ENCODE data around the gene ECHDC3.

Gene ECHDC3

DNA sequence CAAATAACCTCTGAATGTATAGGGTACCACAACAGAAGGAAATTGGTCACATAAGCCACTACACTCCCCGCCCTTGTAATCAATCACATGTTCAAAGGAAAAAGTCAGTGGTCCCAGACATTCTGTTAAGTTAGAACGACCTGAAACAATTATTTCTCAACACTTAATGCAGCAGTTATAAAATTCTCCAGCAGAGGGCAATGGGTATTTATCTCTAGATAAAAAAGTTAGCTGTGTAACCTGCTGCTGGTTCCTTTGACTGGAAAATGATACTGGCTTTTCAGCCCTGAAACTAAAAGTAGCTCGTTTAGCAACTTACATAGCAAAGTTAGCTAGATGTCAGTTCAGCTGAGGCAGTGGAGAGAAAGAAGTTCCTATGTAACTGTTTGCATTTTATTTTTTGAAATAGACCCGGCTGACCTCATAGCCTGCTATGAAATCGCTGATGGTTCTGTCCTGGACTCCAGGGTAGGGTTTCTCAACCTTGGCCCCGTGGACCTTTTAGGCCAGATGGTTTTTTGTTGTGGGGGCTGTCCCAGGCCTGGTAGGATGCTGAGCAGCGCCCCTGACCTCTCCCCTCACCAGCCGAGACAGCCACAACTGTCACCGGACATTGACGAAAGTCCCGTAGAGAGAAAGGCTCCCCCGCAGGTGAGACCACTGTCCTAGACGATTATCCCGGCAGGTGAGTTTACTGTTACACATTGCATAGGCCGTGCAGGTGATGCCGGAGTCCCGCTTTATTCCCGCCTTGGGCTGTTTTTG, 40.8 kb downstream of the ECHDC3 start:
- peak overlapping the region; percentile 12 for H2BK5ac ChIP-seq (ENCODE audit: low read depth, low read length, poor library complexity, severe bottlenecking)
- H3K36me3 ChIP-seq (ENCODE audit: control insufficient read depth in 1 of 2, insufficient read depth in 2 of 2, low read depth in 1 of 2, low read length in 2 of 2) = no peaks in the 10 kb centered on the region
- no peak overlapping the region for H3K4ac ChIP-seq (ENCODE audit: low read depth in 1 of 2, low read length in 2 of 2)
- no peaks in the 10 kb centered on the region for H3K4me1 ChIP-seq (ENCODE audit: control insufficient read depth, insufficient read depth, low read depth, low read length)
- DNase-seq = peak; percentile 73
- H3K4me2 ChIP-seq (ENCODE audit: low read length, poor library complexity, severe bottlenecking) = no peak overlapping the region
- no peak overlapping the region for H4K8ac ChIP-seq (ENCODE audit: low read length)
- no peak overlapping the region for H3K23ac ChIP-seq (ENCODE audit: low read length in 2 of 2)
- no peak overlapping the region for H3K18ac ChIP-seq (ENCODE audit: low read depth in 1 of 2, low read length in 2 of 2)
- H3K14ac ChIP-seq (ENCODE audit: low read length in 2 of 2) = no peak overlapping the region
- H4K91ac ChIP-seq (ENCODE audit: low read length) = no peak overlapping the region
- H2BK120ac ChIP-seq (ENCODE audit: low read depth, low read length) = no peak overlapping the region
- no peak overlapping the region for H3K4me3 ChIP-seq (ENCODE audit: insufficient read depth in 1 of 2, low read depth in 1 of 2, low read length in 2 of 2)
- H2AK5ac ChIP-seq (ENCODE audit: low read length, severe bottlenecking) = no peak overlapping the region
- no peak overlapping the region for H2BK15ac ChIP-seq (ENCODE audit: low read depth, poor library complexity, severe bottlenecking)
- no peak overlapping the region for H2AFZ ChIP-seq (ENCODE audit: low read depth, low read length)
- peaks cover 0 to 31% of the 10 kb centered on the region in 2 experiments for H3K27me3 ChIP-seq (ENCODE audit: control insufficient read depth in 1 of 2, insufficient read depth in 1 of 2, low read length in 2 of 2)
- H3K79me1 ChIP-seq (replicated peaks; ENCODE audit: low read length, poor library complexity, severe bottlenecking) = no peaks in the 10 kb centered on the region
- no peaks in the 10 kb centered on the region for H3K9me3 ChIP-seq (ENCODE audit: control insufficient read depth, low read length)
- no peak overlapping the region for H2BK12ac ChIP-seq (ENCODE audit: low read length in 2 of 2)
- 80% methylated on average over 17 of the region's 18 CpGs for WGBS
- H3K9ac ChIP-seq (ENCODE audit: low read length) = no peak overlapping the region
- no peak overlapping the region for H3K27ac ChIP-seq (ENCODE audit: low read length, poor library complexity, severe bottlenecking)

DNA sequence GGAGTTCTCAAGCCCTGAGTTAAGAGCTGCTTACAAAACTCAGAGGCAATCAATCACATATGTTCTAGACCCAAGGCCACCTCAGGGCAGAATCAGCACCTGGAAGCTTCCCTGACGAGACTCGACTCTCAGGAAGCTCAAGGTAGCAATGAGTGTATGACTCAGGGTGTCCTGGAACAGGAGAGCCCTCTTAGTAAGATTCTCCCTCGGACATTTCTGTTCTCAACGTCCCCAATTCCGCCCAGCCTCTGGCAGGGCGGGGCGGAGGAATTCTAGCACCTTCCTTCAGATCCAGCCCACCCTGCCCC, 41.3 kb downstream of the ECHDC3 start:
- H4K91ac ChIP-seq (ENCODE audit: low read length) = no peak overlapping the region
- no peak overlapping the region for H3K4me2 ChIP-seq (ENCODE audit: low read length, poor library complexity, severe bottlenecking)
- H3K18ac ChIP-seq (ENCODE audit: low read depth in 1 of 2, low read length in 2 of 2) = no peak overlapping the region
- H3K14ac ChIP-seq (ENCODE audit: low read length in 2 of 2) = no peak overlapping the region
- no peak overlapping the region for H2AK5ac ChIP-seq (ENCODE audit: low read length, severe bottlenecking)
- no peak overlapping the region for H3K23ac ChIP-seq (ENCODE audit: low read length in 2 of 2)
- H3K27me3 ChIP-seq (ENCODE audit: control insufficient read depth in 1 of 2, insufficient read depth in 1 of 2, low read length in 2 of 2) = peaks cover 0 to 37% of the 10 kb centered on the region in 2 experiments
- H2AFZ ChIP-seq (ENCODE audit: low read depth, low read length) = no peak overlapping the region
- 79% methylated on average over 7 of the region's 7 CpGs for WGBS
- no peaks in the 10 kb centered on the region for H3K9me3 ChIP-seq (ENCODE audit: control insufficient read depth, low read length)
- H2BK5ac ChIP-seq (ENCODE audit: low read depth, low read length, poor library complexity, severe bottlenecking) = peak overlapping the region; percentile 12
- H3K27ac ChIP-seq (ENCODE audit: low read length, poor library complexity, severe bottlenecking) = no peak overlapping the region
- no peak overlapping the region for H4K8ac ChIP-seq (ENCODE audit: low read length)
- no peak overlapping the region for H2BK15ac ChIP-seq (ENCODE audit: low read depth, poor library complexity, severe bottlenecking)
- H3K36me3 ChIP-seq (ENCODE audit: control insufficient read depth in 1 of 2, insufficient read depth in 2 of 2, low read depth in 1 of 2, low read length in 2 of 2) = no peaks in the 10 kb centered on the region
- no peaks in the 10 kb centered on the region for H3K4me1 ChIP-seq (ENCODE audit: control insufficient read depth, insufficient read depth, low read depth, low read length)
- H3K9ac ChIP-seq (ENCODE audit: low read length) = no peak overlapping the region
- H2BK120ac ChIP-seq (ENCODE audit: low read depth, low read length) = no peak overlapping the region
- H3K4ac ChIP-seq (ENCODE audit: low read depth in 1 of 2, low read length in 2 of 2) = no peak overlapping the region
- H3K4me3 ChIP-seq (ENCODE audit: insufficient read depth in 1 of 2, low read depth in 1 of 2, low read length in 2 of 2) = no peak overlapping the region
- no peak overlapping the region for H2BK12ac ChIP-seq (ENCODE audit: low read length in 2 of 2)
- H3K79me1 ChIP-seq (replicated peaks; ENCODE audit: low read length, poor library complexity, severe bottlenecking) = no peaks in the 10 kb centered on the region
- no peak for DNase-seq

DNA sequence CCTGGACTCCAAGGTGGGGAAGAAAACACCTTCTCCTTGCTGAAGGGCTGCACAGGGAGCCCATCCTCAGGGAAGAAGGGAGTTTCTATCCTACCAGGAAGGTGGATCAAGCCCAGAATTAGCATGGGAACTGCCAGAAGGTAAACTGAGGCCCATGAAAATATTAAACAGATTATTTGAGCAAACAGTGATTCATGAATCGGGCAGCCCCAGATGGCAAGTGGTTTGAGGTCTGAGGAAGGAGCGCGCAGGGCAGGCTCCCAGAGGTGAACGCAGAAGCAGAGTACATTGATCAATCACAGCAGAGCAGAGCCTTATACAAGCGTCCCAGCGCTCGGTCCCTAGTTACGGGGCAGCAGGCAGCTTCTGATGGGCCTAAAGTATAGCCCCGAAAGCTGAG, 45.2 kb downstream of the ECHDC3 start:
- Histone ChIP-seq H3K18ac (ENCODE audit: low read depth in 1 of 2, low read length in 2 of 2) (no peak overlapping the region), H3K4me3 (ENCODE audit: insufficient read depth in 1 of 2, low read depth in 1 of 2, low read length in 2 of 2) (no peak overlapping the region)
- 88% methylated on average over 9 of the region's 9 CpGs for WGBS

DNA sequence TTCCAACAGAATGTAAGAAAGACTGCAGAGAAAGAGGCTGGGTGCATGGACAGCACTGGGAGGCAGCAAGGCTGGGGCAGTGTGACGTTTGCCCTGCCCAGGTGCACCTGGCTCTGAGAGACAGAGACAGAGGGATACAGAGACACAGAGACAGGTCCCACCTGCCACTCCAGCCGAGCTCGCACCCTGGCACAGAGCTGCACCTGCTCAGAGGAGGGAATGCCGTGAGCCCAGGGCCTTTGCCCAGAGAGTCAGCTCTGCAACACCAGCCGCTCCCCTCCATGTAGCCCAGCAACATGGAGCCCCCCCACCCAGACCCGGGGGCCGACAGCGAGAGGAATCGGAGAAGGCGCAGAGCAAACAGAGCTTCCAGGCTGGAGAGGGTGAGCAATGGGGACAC, 45.7 kb downstream of the ECHDC3 start:
- Histone ChIP-seq H3K4ac (ENCODE audit: low read depth in 1 of 2, low read length in 2 of 2) (no peak overlapping the region), H3K23ac (ENCODE audit: low read length in 2 of 2) (no peak overlapping the region), H3K4me3 (ENCODE audit: insufficient read depth in 1 of 2, low read depth in 1 of 2, low read length in 2 of 2) (no peak overlapping the region), H4K8ac (ENCODE audit: low read length) (no peak overlapping the region), H3K4me1 (ENCODE audit: control insufficient read depth, insufficient read depth, low read depth, low read length) (no peaks in the 10 kb centered on the region), H3K18ac (ENCODE audit: low read depth in 1 of 2, low read length in 2 of 2) (no peak overlapping the region), H3K27me3 (ENCODE audit: control insufficient read depth in 1 of 2, insufficient read depth in 1 of 2, low read length in 2 of 2) (peaks cover 0 to 59% of the 10 kb centered on the region in 2 experiments), H2AK5ac (ENCODE audit: low read length, severe bottlenecking) (no peak overlapping the region), H3K14ac (ENCODE audit: low read length in 2 of 2) (no peak overlapping the region), H3K36me3 (ENCODE audit: control insufficient read depth in 1 of 2, insufficient read depth in 2 of 2, low read depth in 1 of 2, low read length in 2 of 2) (no peaks in the 10 kb centered on the region), H2BK120ac (ENCODE audit: low read depth, low read length) (no peak overlapping the region), H3K4me2 (ENCODE audit: low read length, poor library complexity, severe bottlenecking) (no peak overlapping the region), H2AFZ (ENCODE audit: low read depth, low read length) (no peak overlapping the region), H3K79me1 (replicated peaks; ENCODE audit: low read length, poor library complexity, severe bottlenecking) (no peaks in the 10 kb centered on the region), H4K91ac (ENCODE audit: low read length) (no peak overlapping the region), H3K27ac (ENCODE audit: low read length, poor library complexity, severe bottlenecking) (no peak overlapping the region), H3K9ac (ENCODE audit: low read length) (no peak overlapping the region), H2BK12ac (ENCODE audit: low read length in 2 of 2) (no peak overlapping the region), H3K9me3 (ENCODE audit: control insufficient read depth, low read length) (no peaks in the 10 kb centered on the region), H2BK15ac (ENCODE audit: low read depth, poor library complexity, severe bottlenecking) (no peak overlapping the region), H2BK5ac (ENCODE audit: low read depth, low read length, poor library complexity, severe bottlenecking) (no peak overlapping the region)
- 86% methylated on average over 9 of the region's 10 CpGs for WGBS
- no peak for DNase-seq

More for the DNA sequence above, 45.2 kb downstream of the ECHDC3 start:
- no peaks in the 10 kb centered on the region for H3K79me1 ChIP-seq (replicated peaks; ENCODE audit: low read length, poor library complexity, severe bottlenecking)
- no peaks in the 10 kb centered on the region for H3K4me1 ChIP-seq (ENCODE audit: control insufficient read depth, insufficient read depth, low read depth, low read length)
- no peak overlapping the region for H3K14ac ChIP-seq (ENCODE audit: low read length in 2 of 2)
- no peak for DNase-seq
- no peak overlapping the region for H3K4me2 ChIP-seq (ENCODE audit: low read length, poor library complexity, severe bottlenecking)
- no peak overlapping the region for H2AK5ac ChIP-seq (ENCODE audit: low read length, severe bottlenecking)
- H2AFZ ChIP-seq (ENCODE audit: low read depth, low read length) = no peak overlapping the region
- H3K9me3 ChIP-seq (ENCODE audit: control insufficient read depth, low read length) = no peaks in the 10 kb centered on the region
- H3K27me3 ChIP-seq (ENCODE audit: control insufficient read depth in 1 of 2, insufficient read depth in 1 of 2, low read length in 2 of 2) = peaks cover 0 to 59% of the 10 kb centered on the region in 2 experiments
- H3K4ac ChIP-seq (ENCODE audit: low read depth in 1 of 2, low read length in 2 of 2) = no peak overlapping the region
- H3K27ac ChIP-seq (ENCODE audit: low read length, poor library complexity, severe bottlenecking) = no peak overlapping the region
- no peak overlapping the region for H2BK5ac ChIP-seq (ENCODE audit: low read depth, low read length, poor library complexity, severe bottlenecking)
- no peaks in the 10 kb centered on the region for H3K36me3 ChIP-seq (ENCODE audit: control insufficient read depth in 1 of 2, insufficient read depth in 2 of 2, low read depth in 1 of 2, low read length in 2 of 2)
- H4K91ac ChIP-seq (ENCODE audit: low read length) = no peak overlapping the region
- no peak overlapping the region for H2BK120ac ChIP-seq (ENCODE audit: low read depth, low read length)
- H2BK15ac ChIP-seq (ENCODE audit: low read depth, poor library complexity, severe bottlenecking) = no peak overlapping the region
- H4K8ac ChIP-seq (ENCODE audit: low read length) = no peak overlapping the region
- H3K9ac ChIP-seq (ENCODE audit: low read length) = no peak overlapping the region
- H2BK12ac ChIP-seq (ENCODE audit: low read length in 2 of 2) = no peak overlapping the region
- no peak overlapping the region for H3K23ac ChIP-seq (ENCODE audit: low read length in 2 of 2)
